Muscle layer of colon (tissue), 2 donors: ENCODE results near the gene DDX51.

Experiments
- H3K27ac ChIP-seq: one replicate; pipeline ENCODE4 v1.7.0; 2013; ENCODE audit warnings: low read depth, mild to moderate bottlenecking, low read length, moderate library complexity
- H3K27me3 ChIP-seq, 2 donors: one replicate each; pipeline ENCODE4 v1.7.0; 2013; ENCODE audit warnings: low read length in 2 of 2, mild to moderate bottlenecking in 2 of 2; ENCODE audit not compliant: insufficient read depth in 2 of 2, control insufficient read depth in 1 of 2
- H3K36me3 ChIP-seq: one replicate; pipeline ENCODE4 v1.7.0; 2013; ENCODE audit warnings: mild to moderate bottlenecking, low read length; ENCODE audit not compliant: insufficient read depth
- H3K4me1 ChIP-seq: one replicate; pipeline ENCODE4 v1.7.0; 2013; ENCODE audit warnings: mild to moderate bottlenecking, low read length; ENCODE audit not compliant: insufficient read depth
- H3K4me3 ChIP-seq, 2 donors: one replicate each; pipeline ENCODE4 v1.7.0; 2013; ENCODE audit warnings: low read length in 2 of 2, low read depth in 1 of 2, mild to moderate bottlenecking in 1 of 2, moderate library complexity in 1 of 2
- H3K9ac ChIP-seq: one replicate; pipeline ENCODE4 v1.7.0; 2013; ENCODE audit warnings: low read length
- H3K9me3 ChIP-seq: one replicate; pipeline ENCODE4 v1.7.0; 2013; ENCODE audit warnings: mild to moderate bottlenecking, low read length
- donor health status: abdominal sarcoma.
- donor health status: Adenocarcinoma of cecum.

The DDX51 gene

DNA sequence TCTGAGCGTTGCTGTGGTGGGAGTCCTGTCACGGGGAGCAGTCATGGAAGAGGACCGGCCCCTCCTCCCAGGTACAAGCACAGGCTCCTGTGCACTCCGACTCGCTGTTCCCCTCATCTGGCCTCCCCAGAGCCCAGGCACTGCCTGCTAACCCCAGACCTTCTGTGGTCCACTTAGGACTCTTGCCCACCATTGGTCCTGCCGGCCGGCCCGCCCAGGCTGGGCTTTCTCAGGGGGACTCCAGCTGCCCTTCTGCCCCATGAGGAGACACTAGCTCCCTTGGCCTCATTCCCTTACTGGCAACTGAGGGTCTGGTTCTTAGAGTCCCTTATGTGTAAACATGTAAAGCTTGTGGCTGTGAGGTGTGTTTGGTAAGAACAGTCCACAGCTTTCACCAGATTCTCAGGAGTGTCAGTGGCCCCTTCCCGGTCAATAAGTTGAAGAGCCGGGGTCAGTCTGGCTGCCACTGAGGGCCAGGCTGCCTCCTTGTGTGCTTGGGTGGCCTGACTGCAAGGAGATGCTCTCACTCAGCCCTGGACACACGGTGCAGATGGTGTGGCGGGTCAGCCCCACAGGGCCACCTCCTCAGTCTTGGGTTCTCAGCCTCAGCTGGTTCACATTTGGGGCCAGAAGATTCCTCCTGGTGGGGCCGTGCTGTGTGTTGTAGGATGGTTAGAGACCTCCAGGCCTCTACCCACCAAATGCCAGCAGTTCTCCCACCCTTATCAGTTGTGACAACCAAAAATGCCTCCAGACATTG, 43.6 kb downstream of the DDX51 start:
- no peak overlapping the region for H3K4me3 ChIP-seq
- H3K9ac ChIP-seq: no peak overlapping the region
- no peaks in the 10 kb centered on the region for H3K27me3 ChIP-seq
- H3K4me1 ChIP-seq: no peaks in the 10 kb centered on the region
- H3K36me3 ChIP-seq: peaks cover 10% of the 10 kb centered on the region
- H3K9me3 ChIP-seq: no peaks in the 10 kb centered on the region
- H3K27ac ChIP-seq: no peak overlapping the region

DNA sequence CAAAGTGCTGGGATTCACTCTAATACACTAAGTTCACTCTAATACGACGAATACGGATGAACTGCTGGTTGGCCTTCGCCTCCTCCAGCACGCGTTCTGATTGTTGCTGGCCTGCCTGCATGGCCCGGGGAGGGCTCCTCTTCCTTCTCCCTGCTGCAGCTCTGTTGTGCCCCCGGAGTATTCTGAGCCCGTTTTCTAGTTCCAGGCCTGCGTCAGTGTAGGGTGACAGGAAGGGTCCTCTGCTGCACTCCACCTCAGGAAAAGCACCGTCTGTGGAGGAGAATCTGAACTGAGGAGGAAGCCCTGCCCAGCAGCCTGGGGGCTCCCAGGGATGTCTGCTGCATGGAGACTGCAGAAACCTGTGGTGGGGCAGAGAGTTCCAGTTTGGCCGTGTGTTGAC, 44.4 kb downstream of the DDX51 start:
- Histone ChIP-seq H3K4me1 (no peaks in the 10 kb centered on the region), H3K27me3 (no peaks in the 10 kb centered on the region), H3K4me3 (no peak overlapping the region), H3K9me3 (no peaks in the 10 kb centered on the region), H3K9ac (no peak overlapping the region), H3K36me3 (peaks cover 10% of the 10 kb centered on the region), H3K27ac (no peak overlapping the region)

DNA sequence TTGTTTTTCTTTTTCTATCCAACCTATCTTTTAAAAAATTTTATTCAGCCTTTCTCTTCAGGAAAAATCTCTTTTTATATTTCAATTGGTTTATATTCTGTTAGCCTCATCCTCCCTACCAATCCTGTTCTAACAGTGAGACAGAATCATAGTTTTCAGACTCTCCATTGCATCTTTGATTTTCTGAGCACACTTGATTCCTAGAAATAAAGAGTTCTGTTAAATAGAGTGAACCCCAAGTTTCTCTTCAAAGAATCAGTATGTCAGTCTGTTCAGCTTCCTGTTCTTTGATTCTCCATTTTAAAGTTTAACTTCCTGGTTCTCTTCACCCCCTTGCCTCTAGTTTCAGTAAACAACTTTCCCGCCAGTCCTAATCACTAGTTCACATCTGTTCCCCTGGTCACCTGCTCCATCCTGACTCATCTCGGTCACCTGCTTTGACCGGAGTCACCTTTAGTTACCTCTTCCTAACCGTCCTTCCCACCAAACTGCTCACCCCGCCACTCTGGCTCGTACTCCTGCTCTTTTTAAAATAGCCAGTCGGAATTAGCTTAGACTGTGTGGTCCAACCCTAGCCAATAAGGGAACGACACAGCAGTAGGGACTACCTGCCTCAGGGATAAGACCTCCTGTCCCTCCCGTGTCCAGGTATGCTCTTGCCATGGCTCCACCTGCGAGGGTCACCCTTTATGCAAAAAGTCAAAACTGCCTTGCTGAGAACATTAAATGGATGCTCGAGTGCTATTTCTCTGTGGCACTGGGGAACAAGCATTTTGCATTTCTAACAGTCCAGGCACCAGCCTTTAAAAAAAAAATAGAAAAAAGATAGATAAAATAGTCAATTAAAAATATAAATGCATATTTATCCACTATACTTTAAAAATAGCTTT, 48.4 kb downstream of the DDX51 start:
- Histone ChIP-seq H3K4me1 (no peaks in the 10 kb centered on the region), H3K36me3 (peaks cover 10% of the 10 kb centered on the region), H3K27ac (no peak overlapping the region), H3K27me3 (no peaks in the 10 kb centered on the region), H3K4me3 (no peak overlapping the region), H3K9ac (no peak overlapping the region), H3K9me3 (no peaks in the 10 kb centered on the region)

DNA sequence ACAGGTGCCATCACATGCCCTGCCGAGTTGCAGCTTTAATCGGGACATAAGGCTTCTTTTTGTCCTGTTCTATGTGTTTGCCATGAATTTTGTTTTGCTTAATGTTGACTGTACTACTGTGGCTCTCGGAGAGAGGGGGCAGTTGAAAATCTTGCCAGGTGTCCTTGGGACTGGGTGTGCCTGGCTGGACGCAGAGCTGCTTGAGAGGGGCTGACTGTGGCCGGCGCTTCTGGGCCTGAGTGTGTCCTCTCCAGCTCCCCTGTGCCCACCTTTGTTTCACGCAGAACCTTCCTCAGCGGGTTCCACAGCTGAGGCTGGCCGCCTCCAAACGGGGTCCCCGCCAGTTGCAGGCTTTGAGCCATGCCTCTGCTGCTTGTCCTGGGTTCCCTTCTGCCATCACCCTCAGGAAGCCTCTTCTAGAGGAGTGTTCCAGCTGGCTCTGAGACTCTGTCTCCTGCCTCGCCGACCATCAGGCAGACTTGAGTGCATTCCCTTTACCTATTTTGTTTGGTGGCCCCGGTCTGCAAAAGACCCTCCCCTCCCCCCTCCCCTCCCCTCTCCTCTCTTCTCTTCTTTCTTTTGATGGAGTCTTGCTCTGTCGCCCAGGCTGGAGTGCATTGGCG, 49.7 kb downstream of the DDX51 start:
- no peaks in the 10 kb centered on the region for H3K27me3 ChIP-seq
- no peaks in the 10 kb centered on the region for H3K36me3 ChIP-seq

DNA sequence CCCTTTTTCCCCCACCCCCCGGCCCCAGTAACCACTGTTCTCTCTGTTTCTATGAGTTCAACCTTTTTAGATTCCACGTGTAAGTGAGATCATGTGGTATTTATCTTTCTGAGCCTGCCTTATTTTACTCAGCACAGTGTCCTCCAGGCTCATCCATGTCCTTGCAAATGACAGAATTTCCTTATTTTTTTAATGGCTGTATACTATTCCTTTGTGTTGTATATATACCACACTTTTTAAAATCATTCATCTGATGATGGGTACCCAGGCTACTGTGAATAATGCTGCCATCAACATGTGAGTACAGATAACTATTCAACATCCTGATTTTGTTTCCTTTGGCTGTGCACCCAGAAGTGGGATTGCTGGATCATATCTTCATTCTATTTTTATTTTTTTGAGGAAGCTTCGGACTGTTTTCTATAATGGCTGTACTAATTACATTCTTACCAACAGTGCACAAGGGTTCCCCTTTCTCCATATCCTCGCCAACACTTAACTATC, 54.7 kb downstream of the DDX51 start:
- Histone ChIP-seq H3K4me1 (peaks cover 8% of the 10 kb centered on the region), H3K27me3 (no peaks in the 10 kb centered on the region), H3K9ac (no peak overlapping the region), H3K4me3 (no peak overlapping the region), H3K9me3 (no peaks in the 10 kb centered on the region), H3K36me3 (no peaks in the 10 kb centered on the region), H3K27ac (no peak overlapping the region)

More for the DNA sequence above, 49.7 kb downstream of the DDX51 start:
- no peak overlapping the region for H3K27ac ChIP-seq
- no peak overlapping the region for H3K9ac ChIP-seq
- H3K9me3 ChIP-seq: no peaks in the 10 kb centered on the region
- H3K4me1 ChIP-seq: no peaks in the 10 kb centered on the region
- no peak overlapping the region for H3K4me3 ChIP-seq
